HG03060 (cell line): ENCODE measurements around the gene PKNOX2.

Source experiments
- ATAC-seq: cut with Tn5 transposase; IDR thresholded peaks from one replicate; pipeline ENCODE4 v1.9.1; 2021; ENCODE audit warnings: low read depth, moderate number of reproducible peaks; ENCODE audit not compliant: unreplicated experiment

Gene PKNOX2

DNA sequence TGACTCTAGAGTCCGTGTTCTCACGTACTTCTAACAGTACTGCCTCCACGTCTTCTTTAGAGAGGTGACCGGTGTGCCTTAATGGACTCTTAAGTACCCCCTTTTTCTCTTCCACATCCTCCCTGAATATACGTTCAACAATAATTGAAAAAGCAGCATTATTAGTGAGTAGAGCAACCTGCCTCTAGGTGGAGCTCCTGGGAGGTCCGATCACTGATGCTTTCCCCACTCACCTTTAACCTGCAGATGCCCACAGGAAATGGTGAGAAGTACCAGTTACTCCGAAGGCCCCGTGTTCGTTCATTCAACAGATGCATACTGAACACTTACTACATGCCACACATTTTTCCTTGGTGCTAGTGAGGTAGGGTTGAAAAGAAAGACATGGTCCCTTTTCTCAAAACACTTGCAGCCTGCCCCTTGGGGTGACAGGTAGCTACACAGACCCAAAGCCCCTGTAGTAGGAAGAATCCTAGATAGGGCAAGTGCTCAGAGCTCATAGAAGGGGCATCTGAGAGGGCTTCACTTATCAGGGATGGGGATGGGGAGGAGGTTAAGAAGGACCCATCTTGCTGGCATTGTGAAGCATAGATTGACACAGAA is 258.8 kb downstream of the PKNOX2 start:
- no peak for ATAC-seq

DNA sequence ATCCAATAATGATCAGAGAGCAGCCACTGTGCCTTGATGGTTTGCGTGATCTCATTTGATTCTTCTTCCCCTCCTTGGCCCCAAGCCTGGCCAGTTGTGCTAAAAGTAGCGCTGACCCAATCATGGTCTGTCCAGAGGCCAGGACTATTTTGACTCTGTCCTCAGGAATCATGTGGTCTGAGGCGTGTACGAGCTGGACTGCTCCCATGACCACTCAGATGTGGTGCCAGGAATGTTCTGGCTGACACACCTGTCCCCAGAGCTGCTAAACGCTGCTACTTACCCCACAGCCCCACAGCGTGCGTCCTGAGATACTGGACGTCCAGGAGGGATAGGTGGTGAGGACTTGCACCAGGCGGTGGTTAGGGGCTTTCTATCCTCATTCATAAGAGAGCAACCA is 261.1 kb downstream of the PKNOX2 start:
- no peak for ATAC-seq

DNA sequence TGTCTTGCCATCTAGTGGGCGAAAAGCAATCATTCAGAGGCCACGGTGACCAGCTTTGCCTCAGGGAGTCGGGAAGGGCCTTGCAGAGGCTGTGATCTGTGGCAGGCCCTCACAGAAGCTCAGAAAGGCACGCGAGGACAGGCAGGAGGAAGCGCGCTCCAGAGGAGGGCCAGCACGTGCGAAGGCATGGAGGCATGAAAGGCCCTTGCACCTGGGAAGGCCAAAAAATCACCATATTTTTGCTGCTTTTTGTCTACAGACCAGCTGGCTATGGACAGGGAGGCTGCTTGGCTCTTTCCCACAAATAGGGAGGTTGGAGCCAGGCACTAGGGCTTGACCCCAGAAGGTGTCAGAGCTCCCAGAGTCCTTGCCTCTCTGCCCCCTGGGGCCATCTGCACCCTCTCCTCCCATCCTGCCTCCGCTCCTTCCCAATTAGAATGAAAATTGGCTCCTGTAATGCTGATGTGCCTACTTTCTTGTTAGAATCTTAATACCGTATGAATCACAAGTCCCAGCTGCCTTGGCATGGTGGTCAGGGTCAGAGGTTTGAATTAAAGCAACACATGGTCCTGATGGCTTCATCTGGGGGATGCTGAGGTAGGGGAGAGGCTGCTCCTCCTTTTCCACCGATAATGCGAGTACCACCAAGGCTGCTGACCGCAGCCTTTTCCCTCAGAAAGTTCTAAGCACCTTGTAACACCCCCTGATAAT is 262.4 kb downstream of the PKNOX2 start:
- ATAC-seq: no peak

DNA sequence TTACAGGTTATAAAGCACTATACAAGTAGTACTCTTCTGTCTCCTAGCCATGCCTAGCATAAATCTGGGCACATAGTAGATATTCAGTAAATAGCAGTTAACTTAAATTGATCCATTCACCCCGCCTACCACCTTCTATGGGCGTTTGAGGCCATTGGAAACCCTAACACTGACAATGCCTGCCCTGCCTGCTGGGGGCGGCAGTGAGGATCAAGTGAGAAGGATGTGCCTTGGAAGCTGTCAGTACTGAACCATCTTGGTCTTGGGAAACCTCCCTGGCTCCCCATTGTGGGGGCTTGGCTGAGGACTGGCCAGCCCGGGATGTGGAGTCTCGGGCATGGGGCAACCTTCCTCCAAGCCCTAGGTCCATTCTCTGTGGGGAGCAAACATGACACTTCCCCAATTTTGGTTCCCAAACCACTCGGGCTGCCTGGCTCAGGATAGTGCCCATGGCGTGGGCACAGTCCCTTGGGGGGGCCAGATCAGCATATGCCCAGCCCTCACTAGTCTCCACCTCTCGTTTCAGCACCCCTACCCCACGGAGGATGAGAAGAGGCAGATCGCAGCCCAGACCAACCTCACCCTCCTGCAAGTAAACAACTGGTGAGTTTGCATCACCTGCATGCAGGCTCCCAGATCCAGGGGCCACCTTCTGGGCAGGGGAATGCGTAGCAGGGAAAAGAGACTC is 264.1 kb downstream of the PKNOX2 start:
- no peak for ATAC-seq

DNA sequence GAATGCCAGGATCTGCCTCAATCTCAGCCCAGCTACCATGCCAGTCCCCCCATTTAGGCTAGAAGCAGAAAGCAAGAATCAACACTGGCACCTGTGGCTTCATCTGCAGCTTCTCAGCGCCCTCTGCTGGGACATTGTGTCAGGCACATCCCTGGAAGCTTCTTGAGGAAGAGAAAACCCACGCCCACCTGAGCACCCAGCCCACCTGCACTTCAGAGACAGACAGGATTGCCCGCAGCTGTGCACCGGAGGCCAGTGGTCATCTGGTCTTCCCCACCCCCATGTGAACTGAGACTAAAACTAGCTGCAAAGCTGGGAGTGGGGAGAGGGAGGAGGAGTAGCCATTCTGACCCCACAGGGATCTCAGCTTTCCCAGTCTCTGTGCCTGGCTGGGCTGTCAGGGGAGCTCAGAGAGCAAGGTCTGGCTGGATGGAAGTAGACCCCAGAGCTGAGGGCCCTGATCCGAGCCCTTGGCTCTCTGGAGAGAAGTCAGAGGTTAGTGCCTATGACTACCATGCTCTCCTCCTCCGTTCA is 264.7 kb downstream of the PKNOX2 start:
- ATAC-seq: no peak

DNA sequence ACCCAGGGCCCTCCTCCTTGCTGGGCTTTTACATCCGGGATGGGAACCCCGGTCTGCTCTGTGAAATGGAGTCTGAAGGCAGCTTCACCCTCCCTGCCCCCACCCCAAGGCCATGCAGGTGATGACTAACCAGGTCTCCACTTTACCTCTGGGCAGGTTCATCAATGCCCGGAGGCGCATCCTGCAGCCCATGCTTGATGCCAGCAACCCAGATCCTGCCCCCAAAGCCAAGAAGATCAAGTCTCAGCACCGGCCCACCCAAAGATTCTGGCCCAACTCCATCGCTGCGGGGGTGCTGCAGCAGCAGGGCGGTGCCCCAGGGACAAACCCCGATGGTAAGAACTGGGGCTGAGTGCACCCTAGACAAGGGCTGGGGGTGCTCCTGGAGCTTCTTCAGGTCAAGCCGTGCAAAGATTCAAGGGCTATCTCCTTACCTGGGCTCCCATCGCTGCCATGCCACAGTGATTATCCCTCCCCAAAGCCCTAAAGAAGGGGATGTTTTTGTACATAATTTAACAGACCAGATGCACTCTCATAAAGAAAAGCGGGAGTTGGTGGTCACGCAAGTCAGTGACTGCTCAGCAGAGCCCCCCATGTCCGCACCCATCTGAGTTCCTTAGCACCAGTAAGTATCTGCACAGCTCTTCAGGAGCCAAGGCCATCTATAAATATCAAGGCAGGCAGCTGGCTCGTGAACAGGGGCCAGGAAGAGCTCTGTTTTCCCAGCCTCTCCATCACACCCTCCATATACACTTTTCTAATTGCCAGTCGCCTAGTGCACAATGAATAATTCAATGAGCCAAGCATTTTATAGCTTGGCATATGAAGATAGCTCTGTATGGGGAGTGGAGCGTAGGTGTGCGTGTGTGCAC is 265.5 kb downstream of the PKNOX2 start:
- ATAC-seq: no peak

DNA sequence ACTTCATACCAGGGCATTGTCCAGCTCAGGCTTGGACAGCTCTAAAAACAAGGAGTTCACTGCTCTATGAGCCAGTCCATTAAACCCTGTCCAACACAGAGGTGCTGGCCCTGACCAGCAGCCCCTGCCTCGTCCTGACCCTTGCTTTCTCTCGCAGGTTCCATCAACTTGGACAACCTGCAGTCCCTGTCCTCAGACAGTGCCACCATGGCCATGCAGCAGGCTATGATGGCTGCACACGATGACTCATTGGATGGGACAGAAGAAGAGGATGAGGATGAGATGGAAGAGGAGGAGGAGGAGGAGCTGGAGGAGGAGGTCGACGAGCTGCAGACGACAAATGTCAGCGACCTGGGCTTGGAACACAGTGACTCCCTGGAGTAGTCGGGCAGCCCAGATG is 266.5 kb downstream of the PKNOX2 start:
- ATAC-seq: no peak

DNA sequence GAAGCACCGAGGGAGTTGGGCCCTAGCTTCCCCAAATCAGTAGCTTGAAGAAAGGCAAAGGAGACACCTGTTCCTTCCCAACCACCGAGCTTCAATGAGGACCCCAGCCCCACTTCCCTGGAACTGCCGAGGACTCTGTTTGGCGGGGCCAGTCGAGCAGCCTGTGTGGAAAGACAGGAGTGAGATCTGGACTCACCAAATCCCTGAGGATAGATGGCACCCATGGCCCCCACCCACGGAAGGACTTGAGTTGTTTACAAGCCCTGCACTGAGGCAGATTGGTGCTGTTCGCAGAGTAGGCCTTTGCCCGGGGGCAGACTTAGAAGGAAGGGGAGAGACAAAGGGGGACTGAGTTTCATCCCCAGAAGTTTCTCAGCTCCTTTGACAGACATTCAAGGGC is 266.9 kb downstream of the PKNOX2 start:
- ATAC-seq: no peak

DNA sequence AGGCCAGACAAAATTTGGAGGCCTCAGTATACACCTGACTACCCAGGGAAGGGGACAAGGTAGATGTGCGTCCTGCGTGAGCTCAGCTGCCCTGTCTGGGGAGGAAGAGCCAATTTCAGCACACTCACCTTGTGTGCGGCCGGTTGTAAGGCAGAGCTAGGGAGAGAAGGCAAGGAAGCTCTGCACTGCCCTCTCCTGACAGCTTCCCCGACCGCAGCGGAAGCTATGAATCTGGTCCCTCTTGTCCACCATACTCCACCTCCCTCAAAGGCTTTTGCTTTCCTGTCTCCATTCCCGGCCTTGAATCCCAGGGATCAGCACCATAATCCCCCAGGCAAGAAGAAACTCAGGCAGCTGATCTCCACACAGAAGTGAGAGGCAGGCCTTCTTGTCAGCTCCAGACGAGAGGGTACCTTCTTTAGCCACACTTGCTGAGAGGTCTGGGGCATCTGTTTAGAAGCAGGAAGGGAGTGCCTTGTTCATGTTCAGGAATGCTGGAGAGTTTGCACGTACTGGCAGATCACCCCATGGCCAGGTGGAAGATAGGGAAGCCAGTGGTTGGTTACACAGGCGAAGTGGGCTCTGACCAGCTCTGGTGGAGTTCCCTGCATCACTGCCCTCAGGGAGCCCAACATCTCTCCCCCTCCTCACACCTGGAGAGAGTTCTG is 269.0 kb downstream of the PKNOX2 start:
- ATAC-seq: no peak

DNA sequence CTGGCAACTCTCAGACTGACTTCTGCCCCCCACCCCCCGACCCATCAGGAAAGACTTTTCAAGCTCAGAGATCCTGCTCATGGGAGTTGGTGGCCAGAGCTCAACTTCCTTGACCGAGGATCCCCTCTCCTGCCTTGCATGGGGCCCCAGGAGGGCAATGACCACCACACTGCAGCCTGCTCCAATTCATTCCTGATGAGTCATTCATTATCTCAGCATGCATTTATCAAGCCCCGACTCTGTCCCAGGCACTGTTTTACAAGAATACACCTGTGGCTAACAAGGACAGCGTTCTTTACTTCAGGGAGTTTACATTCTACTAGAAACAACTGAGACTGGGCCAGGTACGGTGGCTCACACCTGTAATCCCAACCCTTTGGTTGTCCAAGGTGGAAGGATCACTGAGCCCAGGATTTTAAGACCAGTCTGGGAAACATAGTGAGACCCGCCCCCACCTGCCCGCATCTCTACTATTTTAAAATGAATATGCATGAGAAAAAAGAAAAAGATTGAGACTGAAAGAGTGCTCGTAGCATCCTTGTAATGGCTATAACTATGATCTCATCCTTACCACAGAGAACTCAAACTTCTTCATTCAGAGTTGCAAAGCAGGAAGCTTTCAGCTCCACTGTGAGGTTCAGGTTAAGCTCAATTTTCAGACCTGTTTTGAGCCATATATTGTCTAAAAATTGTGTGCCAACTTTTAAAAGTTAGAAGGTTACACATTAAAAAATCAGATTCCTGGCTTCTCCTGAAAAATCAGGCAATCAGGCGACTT is 271.1 kb downstream of the PKNOX2 start:
- ATAC-seq: no peak

DNA sequence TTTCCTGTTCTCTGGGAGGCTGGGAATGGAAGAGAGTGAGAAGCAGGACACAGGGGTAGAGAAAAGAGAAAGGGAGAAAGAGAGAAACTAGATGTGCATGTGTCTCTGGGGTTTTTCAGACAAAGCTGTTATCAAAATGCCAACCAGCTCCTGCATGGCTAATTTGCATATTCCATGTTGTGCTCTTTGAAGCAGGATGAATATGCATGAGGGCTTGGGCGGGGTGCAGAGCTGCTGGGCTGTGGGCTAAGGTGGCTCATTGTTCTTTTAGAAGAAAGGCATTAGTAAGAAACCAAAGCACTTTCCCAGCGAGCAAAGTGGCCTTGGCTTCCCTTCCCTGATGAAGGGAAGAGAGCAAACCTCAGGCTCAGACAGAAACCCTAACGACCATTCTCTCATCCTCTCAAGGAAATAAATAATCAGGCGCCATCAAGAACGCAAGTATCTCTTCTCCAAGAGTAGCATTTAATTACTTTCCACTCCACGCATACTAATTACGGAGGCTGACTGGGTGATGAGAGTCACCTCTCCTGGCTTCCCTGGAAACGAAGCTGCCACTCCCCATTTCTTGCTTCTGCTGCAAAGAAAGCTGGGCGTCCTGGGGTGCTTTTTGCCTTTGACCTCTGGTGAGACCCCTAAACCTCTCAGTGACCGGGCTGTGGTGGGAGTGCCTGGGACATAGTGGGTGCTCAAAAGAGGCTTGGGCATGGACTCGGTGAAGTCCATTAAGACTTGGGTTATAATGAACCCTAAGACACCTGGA is 277.3 kb downstream of the PKNOX2 start:
- ATAC-seq: no peak

DNA sequence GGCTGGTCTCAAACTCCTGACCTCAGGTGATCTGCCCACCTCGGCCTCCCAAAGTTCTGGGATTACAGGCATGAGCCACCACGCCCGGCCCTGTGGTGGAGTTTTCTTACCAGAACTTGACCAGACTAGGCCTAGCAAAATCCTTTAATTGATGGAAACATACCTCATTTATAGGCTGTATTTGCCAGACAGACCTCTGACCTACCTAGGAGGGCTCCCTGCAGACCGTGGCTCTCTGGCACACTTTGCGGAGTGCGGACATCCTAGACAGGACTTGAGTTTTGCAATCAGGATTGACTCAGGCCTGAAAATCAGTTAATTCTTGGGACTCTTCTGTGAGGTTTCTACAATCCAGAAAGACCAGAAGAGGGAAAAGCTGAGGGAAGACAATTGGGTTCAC is 278.4 kb downstream of the PKNOX2 start:
- ATAC-seq: no peak

DNA sequence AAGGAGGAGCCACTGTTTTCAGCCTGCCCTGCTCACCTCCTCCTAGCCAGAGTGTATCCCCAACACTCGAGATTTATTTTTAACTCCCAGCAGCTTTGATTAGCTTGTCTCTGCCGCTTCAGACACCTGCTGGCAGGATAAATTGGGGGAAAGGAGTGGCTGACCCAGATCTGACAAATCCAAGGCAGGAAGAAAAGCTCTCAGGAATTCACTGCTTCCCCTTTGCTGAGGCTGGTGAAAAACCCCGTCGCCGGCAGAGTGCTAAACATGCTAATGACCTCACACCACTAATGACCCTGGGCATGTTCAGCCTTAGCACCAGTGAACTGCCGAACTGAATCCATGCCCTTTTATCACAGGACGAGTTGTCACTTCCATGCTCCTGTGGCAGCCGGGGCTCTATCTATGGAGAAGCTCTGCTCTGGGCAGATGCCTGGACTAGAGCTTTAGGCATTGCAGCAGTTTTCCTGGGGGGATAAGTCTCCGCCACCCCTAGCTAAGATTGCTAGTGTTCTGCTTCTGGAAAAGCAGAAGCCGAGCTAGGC is 279.3 kb downstream of the PKNOX2 start:
- ATAC-seq: no peak

DNA sequence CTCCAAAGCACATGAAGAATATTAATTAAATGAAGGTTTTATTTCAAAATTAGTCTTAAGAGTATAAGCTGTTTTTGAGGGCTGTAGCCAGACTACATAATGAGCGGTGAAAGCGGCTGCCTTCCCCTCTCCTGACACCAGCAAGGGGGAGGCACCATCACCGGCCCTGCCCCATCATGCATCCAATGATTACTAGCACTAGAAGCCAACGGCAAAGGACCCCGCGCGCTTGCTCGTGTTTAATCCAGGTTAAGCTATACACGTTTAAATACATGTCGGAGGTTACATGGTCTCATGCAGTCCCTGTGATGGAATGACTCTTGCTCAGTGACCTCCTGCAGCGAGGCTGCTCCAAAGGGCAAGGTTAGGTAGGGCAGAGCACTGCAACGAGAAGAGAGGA is 281.2 kb downstream of the PKNOX2 start:
- ATAC-seq: no peak

DNA sequence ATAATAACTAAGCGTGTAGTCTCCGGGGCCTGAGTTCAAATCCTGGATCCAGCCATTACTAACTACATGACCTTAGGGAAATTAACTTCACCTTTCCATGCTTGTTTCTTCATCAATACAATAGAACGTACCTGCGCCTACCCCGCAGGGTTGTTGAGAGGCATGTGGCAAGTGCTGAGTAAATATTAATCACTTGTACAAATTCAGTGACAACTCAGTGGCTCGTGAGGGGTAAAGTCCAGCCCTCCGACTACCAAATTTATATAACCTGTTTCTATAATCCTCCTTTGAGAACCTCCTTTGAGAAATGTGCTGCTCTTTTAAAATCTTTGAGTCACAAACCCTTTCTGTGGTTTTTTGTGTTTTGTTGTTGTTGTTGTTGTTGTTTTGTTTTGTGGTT is 281.7 kb downstream of the PKNOX2 start:
- no peak for ATAC-seq

DNA sequence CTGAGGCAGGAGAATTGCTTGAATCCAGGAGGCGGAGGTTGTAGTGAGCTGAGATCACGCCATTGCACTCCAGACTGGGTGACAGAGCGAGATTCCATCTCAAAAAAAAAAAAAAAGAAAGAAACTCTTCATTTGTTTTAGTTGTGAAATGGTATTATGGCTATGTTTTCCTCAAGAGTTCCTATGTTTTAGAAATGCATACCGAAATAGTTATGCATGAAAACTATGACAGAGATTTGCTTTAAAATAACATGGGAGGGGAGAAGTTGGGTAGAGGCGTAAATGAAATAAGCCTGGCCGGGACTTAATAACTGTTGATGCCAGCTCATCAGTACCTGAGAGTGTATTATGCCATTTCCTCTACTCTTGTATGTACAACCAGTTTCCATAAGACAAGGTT is 283.2 kb downstream of the PKNOX2 start:
- no peak for ATAC-seq

DNA sequence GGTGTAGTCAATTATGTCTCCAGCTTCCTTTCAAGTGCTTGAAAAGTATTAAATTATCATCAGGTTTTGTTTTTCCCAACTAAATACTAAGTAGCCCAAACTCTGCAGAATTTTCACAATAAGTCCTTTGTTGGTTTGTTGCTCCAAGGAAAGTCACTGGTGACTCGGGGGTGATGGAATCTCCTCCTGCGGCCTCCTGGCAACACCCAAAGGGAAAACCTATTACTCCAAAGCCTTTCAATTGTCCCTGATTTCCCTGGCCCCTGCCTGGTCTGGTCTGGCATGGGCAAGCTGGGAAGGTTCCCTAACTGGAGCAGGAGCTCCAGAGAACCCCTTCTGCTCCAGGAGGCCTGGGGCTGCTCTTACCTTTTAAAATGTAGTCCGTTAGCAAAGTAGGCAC is 283.6 kb downstream of the PKNOX2 start:
- ATAC-seq: no peak

DNA sequence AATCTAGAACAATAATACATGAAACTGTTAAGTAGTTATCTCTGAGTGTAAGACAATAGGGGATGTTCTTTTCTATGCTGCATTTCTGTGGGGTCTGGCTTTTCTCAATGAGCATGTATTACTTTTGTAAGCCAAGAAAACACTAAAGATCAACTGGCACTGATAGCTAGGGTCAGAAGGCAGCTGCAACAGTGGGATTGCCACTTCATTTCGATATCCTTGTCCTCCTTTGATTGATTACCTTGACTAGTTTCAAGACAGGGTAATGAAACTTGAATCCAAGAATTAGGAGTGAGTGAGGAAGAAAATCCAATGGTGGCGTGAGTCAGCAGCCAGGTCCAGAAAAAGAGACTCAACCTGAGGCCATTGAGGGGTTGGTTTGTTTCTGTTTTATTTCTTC is 285.0 kb downstream of the PKNOX2 start:
- no peak for ATAC-seq
